Mesendoderm (in vitro differentiated cells): ENCODE measurements around the gene FBXL3.

Experiments used
- DNase-seq: peaks from one replicate; pipeline ENCODE4 v3.0.0; 2013
- H2AK5ac ChIP-seq: 2 replicates; pipeline ENCODE4 v1.6.1; 2013; ENCODE audit warnings: low read length, inconsistent platforms
- H2BK120ac ChIP-seq: 2 replicates; pipeline ENCODE4 v1.6.1; 2013; ENCODE audit warnings: low read depth, mild to moderate bottlenecking, low read length, moderate library complexity, mixed read lengths
- H2BK15ac ChIP-seq: replicated peaks from 2 replicates; pipeline ENCODE4 v1.6.1; 2013; ENCODE audit warnings: low read depth, mild to moderate bottlenecking, moderate library complexity
- H2BK5ac ChIP-seq: 2 replicates; pipeline ENCODE4 v1.6.1; 2013; ENCODE audit warnings: low read length, inconsistent platforms
- H3K18ac ChIP-seq: 2 replicates; pipeline ENCODE4 v1.6.1; 2013; ENCODE audit warnings: mild to moderate bottlenecking, low read length, mixed read lengths
- H3K23ac ChIP-seq: one replicate; pipeline ENCODE4 v1.6.1; 2013; ENCODE audit warnings: low read length
- H3K27ac ChIP-seq: 2 replicates; pipeline ENCODE4 v1.5.1; 2013; ENCODE audit warnings: low read depth, mild to moderate bottlenecking, inconsistent platforms, low read length, moderate library complexity
- H3K27me3 ChIP-seq: 2 replicates; pipeline ENCODE4 v1.6.1; 2013; ENCODE audit warnings: low read length, control low read depth, mild to moderate bottlenecking, inconsistent platforms; ENCODE audit not compliant: insufficient read depth, poor library complexity
- H3K36me3 ChIP-seq: 2 replicates; pipeline ENCODE4 v1.6.1; 2013; ENCODE audit warnings: low read length, inconsistent platforms; ENCODE audit not compliant: control insufficient read depth, insufficient read depth
- H3K4ac ChIP-seq: one replicate; pipeline ENCODE4 v1.6.1; 2013; ENCODE audit warnings: low read depth, mild to moderate bottlenecking, low read length, moderate library complexity
- H3K4me1 ChIP-seq: 2 replicates; pipeline ENCODE4 v1.6.1; 2013; ENCODE audit warnings: low read depth, low read length, inconsistent platforms; ENCODE audit not compliant: control insufficient read depth
- H3K4me2 ChIP-seq: 2 replicates; pipeline ENCODE4 v1.6.1; 2013; ENCODE audit warnings: low read length
- H3K4me3 ChIP-seq: 2 replicates; pipeline ENCODE4 v1.5.1; 2013; ENCODE audit warnings: mild to moderate bottlenecking, low read length
- H3K56ac ChIP-seq: one replicate; pipeline ENCODE4 v1.6.1; 2013; ENCODE audit warnings: low read length
- H3K79me1 ChIP-seq: 2 replicates; pipeline ENCODE4 v1.6.1; 2013; ENCODE audit warnings: low read length, inconsistent platforms
- H3K79me2 ChIP-seq: 2 replicates; pipeline ENCODE4 v1.6.1; 2013; ENCODE audit warnings: mild to moderate bottlenecking, low read length; ENCODE audit not compliant: control insufficient read depth, insufficient read depth
- H3K9ac ChIP-seq: 2 replicates; pipeline ENCODE4 v1.6.1; 2013; ENCODE audit warnings: low read length, inconsistent platforms
- H4K5ac ChIP-seq: one replicate; pipeline ENCODE4 v1.6.1; 2013; ENCODE audit warnings: low read length
- H4K8ac ChIP-seq: one replicate; pipeline ENCODE4 v1.6.1; 2013; ENCODE audit warnings: low read depth, mild to moderate bottlenecking, control low read depth, low read length, moderate library complexity
- WGBS: extraction: QIAGEN DNeasy Blood & Tissue Kit; methylation state at CpG from one replicate; pipeline ENCODE4 v1.1.7; 2013; ENCODE audit warnings: low lambda C conversion rate, missing lambda C conversion rate; ENCODE audit not compliant: insufficient coverage; ENCODE audit errors: extremely low coverage; 5-methylcytosine and 5-hydroxymethylcytosine counted together

FBXL3 gene

GRCh38 chr13:76971851-76972829 is 54.8 kb downstream of the FBXL3 start:
- Histone ChIP-seq H4K5ac (no peak overlapping the region), H3K4ac (no peak overlapping the region), H3K9ac (no peak overlapping the region), H3K4me3 (no peak overlapping the region), H3K27me3 (no peaks in the 10 kb centered on the region), H2BK15ac (no peak overlapping the region), H2BK5ac (no peak overlapping the region), H3K56ac (no peak overlapping the region), H3K27ac (no peak overlapping the region), H2BK120ac (no peak overlapping the region), H3K36me3 (no peaks in the 10 kb centered on the region), H3K4me1 (peaks cover 3% of the 10 kb centered on the region), H4K8ac (no peak overlapping the region), H2AK5ac (no peak overlapping the region), H3K18ac (no peak overlapping the region), H3K23ac (no peak overlapping the region), H3K4me2 (no peak overlapping the region), H3K79me2 (no peaks in the 10 kb centered on the region), H3K79me1 (no peaks in the 10 kb centered on the region)
- WGBS: no CpG with 5 or more reads among the region's 19 CpGs
- DNase-seq: no peak

GRCh38 chr13:76971215-76971614 is 55.7 kb downstream of the FBXL3 start:
- H4K5ac ChIP-seq: no peak overlapping the region
- H3K23ac ChIP-seq: no peak overlapping the region
- no peak overlapping the region for H2AK5ac ChIP-seq
- H3K4me2 ChIP-seq: no peak overlapping the region
- no peak overlapping the region for H3K4ac ChIP-seq
- H3K9ac ChIP-seq: no peak overlapping the region
- H3K4me1 ChIP-seq: no peaks in the 10 kb centered on the region
- no peak overlapping the region for H4K8ac ChIP-seq
- H3K56ac ChIP-seq: no peak overlapping the region
- H3K79me2 ChIP-seq: no peaks in the 10 kb centered on the region
- no peak overlapping the region for H3K4me3 ChIP-seq
- H2BK5ac ChIP-seq: no peak overlapping the region
- no peaks in the 10 kb centered on the region for H3K79me1 ChIP-seq
- no CpG with 5 or more reads among the region's 3 CpGs for WGBS
- no peak overlapping the region for H2BK120ac ChIP-seq
- no peaks in the 10 kb centered on the region for H3K36me3 ChIP-seq
- no peak overlapping the region for H2BK15ac ChIP-seq
- no peaks in the 10 kb centered on the region for H3K27me3 ChIP-seq
- H3K18ac ChIP-seq: no peak overlapping the region
- no peak overlapping the region for H3K27ac ChIP-seq
- no peak for DNase-seq

GRCh38 chr13:76969488-76970365 is 57.2 kb downstream of the FBXL3 start:
- Histone ChIP-seq H3K4me3 (no peak overlapping the region), H2AK5ac (no peak overlapping the region), H4K5ac (no peak overlapping the region), H3K56ac (no peak overlapping the region), H4K8ac (no peak overlapping the region), H3K9ac (no peak overlapping the region), H3K4me2 (no peak overlapping the region), H3K4ac (no peak overlapping the region), H3K4me1 (no peaks in the 10 kb centered on the region), H3K27me3 (no peaks in the 10 kb centered on the region), H3K27ac (no peak overlapping the region), H2BK15ac (no peak overlapping the region), H2BK120ac (no peak overlapping the region), H2BK5ac (no peak overlapping the region), H3K79me1 (no peaks in the 10 kb centered on the region), H3K18ac (no peak overlapping the region), H3K36me3 (no peaks in the 10 kb centered on the region), H3K79me2 (no peaks in the 10 kb centered on the region), H3K23ac (no peak overlapping the region)
- no CpG with 5 or more reads among the region's 5 CpGs for WGBS
- DNase-seq: no peak

- H2BK120ac ChIP-seq: no peak overlapping the region
- H2BK5ac ChIP-seq: no peak overlapping the region
- no peak overlapping the region for H3K23ac ChIP-seq
- H4K8ac ChIP-seq: no peak overlapping the region
- H3K36me3 ChIP-seq: no peaks in the 10 kb centered on the region
- no peaks in the 10 kb centered on the region for H3K4me1 ChIP-seq
- H3K4me2 ChIP-seq: no peak overlapping the region
- H3K27me3 ChIP-seq: no peaks in the 10 kb centered on the region
- H2BK15ac ChIP-seq: no peak overlapping the region
- no peak overlapping the region for H4K5ac ChIP-seq
- H3K56ac ChIP-seq: no peak overlapping the region
- H3K4ac ChIP-seq: no peak overlapping the region
- H3K9ac ChIP-seq: no peak overlapping the region
- no peak overlapping the region for H2AK5ac ChIP-seq
- H3K4me3 ChIP-seq: no peak overlapping the region
- H3K27ac ChIP-seq: no peak overlapping the region
- no CpG with 5 or more reads among the region's 6 CpGs for WGBS
- H3K79me2 ChIP-seq: no peaks in the 10 kb centered on the region
- peak; percentile 18 for DNase-seq
- no peak overlapping the region for H3K18ac ChIP-seq
- no peaks in the 10 kb centered on the region for H3K79me1 ChIP-seq
Observed at GRCh38 chr13:76968041-76968440, 58.9 kb downstream of the FBXL3 start.

- no CpG with 5 or more reads among the region's 6 CpGs for WGBS
- Histone ChIP-seq H3K4ac (no peak overlapping the region), H3K27me3 (no peaks in the 10 kb centered on the region), H3K27ac (no peak overlapping the region), H3K79me2 (no peaks in the 10 kb centered on the region), H3K4me3 (no peak overlapping the region), H4K5ac (no peak overlapping the region), H2BK5ac (no peak overlapping the region), H2BK15ac (no peak overlapping the region), H2BK120ac (no peak overlapping the region), H3K36me3 (no peaks in the 10 kb centered on the region), H3K56ac (no peak overlapping the region), H3K23ac (no peak overlapping the region), H2AK5ac (no peak overlapping the region), H3K4me2 (no peak overlapping the region), H3K9ac (no peak overlapping the region), H3K18ac (no peak overlapping the region), H3K79me1 (no peaks in the 10 kb centered on the region), H4K8ac (no peak overlapping the region), H3K4me1 (no peaks in the 10 kb centered on the region)
- no peak for DNase-seq
Observed at GRCh38 chr13:76967031-76967430, 59.9 kb downstream of the FBXL3 start.
